ENCODE results near the gene SPIN1. TPM values are rescaled to one million over a fixed set of nuclear protein-coding genes. Genes with fewer than 3 reads are reported as not detected.

SPIN1 gene
- total RNA-seq, 1 experiment from 2014 or later, result 76.9 TPM

- in situ Hi-C loops (cut with HindIII; ENCODE audit: low pct_unique_long_range_greater_than_20kb, low sequenced_read_pairs) (no loop called here), intact Hi-C loops (cut with micrococcal nuclease; ENCODE audit: unreplicated experiment) (loop anchor here (10.0 kb wide), 2 partner anchors 194 to 314 kb away; no protein-coding TSS in a partner anchor)
- ChIA-PET CTCF (no interaction called here), POLR2A (no interaction called here)
- Histone ChIP-seq H3K27ac (ENCODE audit: low read length) (peak overlapping the region; percentile 95), H3K4me3 (ENCODE audit: low read depth in 2 of 2, low read length in 2 of 2) (peak overlapping the region; percentile 72 to 85), H3K36me3 (ENCODE audit: control insufficient read depth, insufficient read depth, low read length) (peaks cover 2% of the 10 kb centered on the region; the same call in 1 of the 2 replicates), H3K27me3 (ENCODE audit: control insufficient read depth, insufficient read depth, low read length) (no peaks in the 10 kb centered on the region), H3K4me1 (ENCODE audit: control insufficient read depth, insufficient read depth, low read length) (peaks cover 21% of the 10 kb centered on the region; the same call in 1 of the 2 replicates), H3K9me3 (ENCODE audit: control insufficient read depth, insufficient read depth, low read depth, low read length) (no peaks in the 10 kb centered on the region)
- TF ChIP-seq CTCF (IDR thresholded peaks at IDR 0.05) (peak; percentile 49), SIN3A (IDR thresholded peaks at IDR 0.05; ENCODE audit: borderline replicate concordance, insufficient read depth, low read depth, low read length) (0 out of 2 replicates have a peak, but pooled peaks have one; percentile 39), TCF7L2 (IDR thresholded peaks at IDR 0.05; ENCODE audit: low read depth, low read length) (no peak), POLR2AphosphoS5 (IDR thresholded peaks at IDR 0.05; ENCODE audit: low read depth, low read length) (peak; percentile 36; the same call in 1 of the 2 replicates)
- TF ChIP-seq, protein P1, sequence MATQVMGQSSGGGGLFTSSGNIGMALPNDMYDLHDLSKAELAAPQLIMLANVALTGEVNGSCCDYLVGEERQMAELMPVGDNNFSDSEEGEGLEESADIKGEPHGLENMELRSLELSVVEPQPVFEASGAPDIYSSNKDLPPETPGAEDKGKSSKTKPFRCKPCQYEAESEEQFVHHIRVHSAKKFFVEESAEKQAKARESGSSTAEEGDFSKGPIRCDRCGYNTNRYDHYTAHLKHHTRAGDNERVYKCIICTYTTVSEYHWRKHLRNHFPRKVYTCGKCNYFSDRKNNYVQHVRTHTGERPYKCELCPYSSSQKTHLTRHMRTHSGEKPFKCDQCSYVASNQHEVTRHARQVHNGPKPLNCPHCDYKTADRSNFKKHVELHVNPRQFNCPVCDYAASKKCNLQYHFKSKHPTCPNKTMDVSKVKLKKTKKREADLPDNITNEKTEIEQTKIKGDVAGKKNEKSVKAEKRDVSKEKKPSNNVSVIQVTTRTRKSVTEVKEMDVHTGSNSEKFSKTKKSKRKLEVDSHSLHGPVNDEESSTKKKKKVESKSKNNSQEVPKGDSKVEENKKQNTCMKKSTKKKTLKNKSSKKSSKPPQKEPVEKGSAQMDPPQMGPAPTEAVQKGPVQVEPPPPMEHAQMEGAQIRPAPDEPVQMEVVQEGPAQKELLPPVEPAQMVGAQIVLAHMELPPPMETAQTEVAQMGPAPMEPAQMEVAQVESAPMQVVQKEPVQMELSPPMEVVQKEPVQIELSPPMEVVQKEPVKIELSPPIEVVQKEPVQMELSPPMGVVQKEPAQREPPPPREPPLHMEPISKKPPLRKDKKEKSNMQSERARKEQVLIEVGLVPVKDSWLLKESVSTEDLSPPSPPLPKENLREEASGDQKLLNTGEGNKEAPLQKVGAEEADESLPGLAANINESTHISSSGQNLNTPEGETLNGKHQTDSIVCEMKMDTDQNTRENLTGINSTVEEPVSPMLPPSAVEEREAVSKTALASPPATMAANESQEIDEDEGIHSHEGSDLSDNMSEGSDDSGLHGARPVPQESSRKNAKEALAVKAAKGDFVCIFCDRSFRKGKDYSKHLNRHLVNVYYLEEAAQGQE (IDR thresholded peaks at IDR 0.05; ENCODE audit: insufficient read depth in 1 of 2, low read depth in 2 of 2, low read length in 1 of 2), result no peak
- DNase-seq (ENCODE audit: low read depth, low spot score), result no peak
- peak; percentile 65 for ATAC-seq
- BruUV-seq (replicated peaks), result no TSS peak
Observed at GRCh38 chr9:88388886-88389605, 802 bp downstream of the SPIN1 start.

DNA sequence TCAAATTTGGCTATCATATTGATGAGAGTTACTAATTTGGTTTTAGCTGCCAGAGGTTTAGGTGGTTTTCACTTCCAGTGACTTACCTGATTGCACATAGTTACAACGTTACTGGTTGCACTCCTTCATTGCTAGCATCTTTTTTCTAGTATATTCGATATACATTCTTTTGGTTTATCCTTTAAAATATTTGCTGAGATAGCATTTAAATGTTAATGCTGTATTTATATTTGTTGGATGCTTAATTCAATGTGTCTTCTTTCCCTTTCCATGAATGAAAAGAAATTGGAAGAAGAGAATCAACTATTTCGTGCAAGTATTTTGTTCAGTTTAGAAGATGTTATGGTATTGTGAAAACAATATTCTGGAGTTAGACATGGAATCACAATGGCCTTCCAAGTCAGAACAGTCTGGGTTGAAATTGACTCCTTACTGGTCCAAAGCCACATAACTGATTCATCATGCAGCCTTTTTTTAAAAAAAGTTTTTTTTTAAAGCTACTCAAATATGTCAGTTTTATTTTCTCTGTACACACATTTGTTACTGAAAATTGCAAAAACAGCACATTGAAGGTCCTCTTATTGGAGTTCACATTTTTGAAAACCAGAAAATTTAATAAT is 2.2 kb downstream of the SPIN1 start:
- Histone ChIP-seq H3K27me3 (ENCODE audit: control insufficient read depth, insufficient read depth, low read length) (no peaks in the 10 kb centered on the region), H3K4me1 (ENCODE audit: control insufficient read depth, insufficient read depth, low read length) (peaks cover 18% of the 10 kb centered on the region; the same call in 1 of the 2 replicates), H3K36me3 (ENCODE audit: control insufficient read depth, insufficient read depth, low read length) (peaks cover 2% of the 10 kb centered on the region; the same call in 1 of the 2 replicates), H3K4me3 (ENCODE audit: low read depth in 2 of 2, low read length in 2 of 2) (peak overlapping the region; percentile 72 to 85), H3K27ac (ENCODE audit: low read length) (peak overlapping the region; percentile 95), H3K9me3 (ENCODE audit: control insufficient read depth, insufficient read depth, low read depth, low read length) (no peaks in the 10 kb centered on the region)
- no peak for TF ChIP-seq SIN3A (IDR thresholded peaks at IDR 0.05; ENCODE audit: borderline replicate concordance, insufficient read depth, low read depth, low read length)
- TF ChIP-seq, protein P1 (IDR thresholded peaks at IDR 0.05; ENCODE audit: insufficient read depth in 1 of 2, low read depth in 2 of 2, low read length in 1 of 2), result no peak
- TF ChIP-seq CTCF (IDR thresholded peaks at IDR 0.05), result no peak
- no peak for TF ChIP-seq POLR2AphosphoS5 (IDR thresholded peaks at IDR 0.05; ENCODE audit: low read depth, low read length)
- TF ChIP-seq TCF7L2 (IDR thresholded peaks at IDR 0.05; ENCODE audit: low read depth, low read length), result no peak
- in situ Hi-C loops (cut with HindIII; ENCODE audit: low pct_unique_long_range_greater_than_20kb, low sequenced_read_pairs) (no loop called here), intact Hi-C loops (cut with micrococcal nuclease; ENCODE audit: unreplicated experiment) (no loop called here)
- DNase-seq (ENCODE audit: low read depth, low spot score) (no peak), ATAC-seq (no peak)
- POLR2A ChIA-PET, result no interaction called here
- CTCF ChIA-PET, result no interaction called here
- no TSS peak for BruUV-seq (replicated peaks)
